Measurements from ENCODE around the gene NPR3.
A peak's percentile ranks its signal among the peaks of the same experiment; 100 is the strongest.

The NPR3 gene

GRCh38 chr5:32711362-32711680, 200 bp downstream of the NPR3 start:
- TF ChIP-seq CTCF (conservative IDR thresholded peaks at IDR 0.05; ENCODE audit: low read depth, low read length): no peak
- H3K4me3 ChIP-seq (ENCODE audit: low read length): peak overlapping the region; percentile 52
- DNase-seq (ENCODE audit: low read depth): no peak

GRCh38 chr5:32711681-32712480, 760 bp downstream of the NPR3 start:
- peak overlapping the region; percentile 52 for H3K4me3 ChIP-seq (ENCODE audit: low read length)
- no peak for DNase-seq (ENCODE audit: low read depth)
- no peak for TF ChIP-seq CTCF (conservative IDR thresholded peaks at IDR 0.05; ENCODE audit: low read depth, low read length)

- peak; percentile 26 for TF ChIP-seq CTCF (conservative IDR thresholded peaks at IDR 0.05; ENCODE audit: low read depth, low read length)
- DNase-seq (ENCODE audit: low read depth): no peak
- H3K4me3 ChIP-seq (ENCODE audit: low read length): peak overlapping the region; percentile 52
Observed at GRCh38 chr5:32712481-32713360, 1.6 kb downstream of the NPR3 start.

- DNase-seq (ENCODE audit: low read depth): no peak
- peak overlapping the region; percentile 52 for H3K4me3 ChIP-seq (ENCODE audit: low read length)
- TF ChIP-seq CTCF (conservative IDR thresholded peaks at IDR 0.05; ENCODE audit: low read depth, low read length): no peak
Observed at GRCh38 chr5:32713361-32713769, 2.2 kb downstream of the NPR3 start.

- no peak for DNase-seq (ENCODE audit: low read depth)
- H3K4me3 ChIP-seq (ENCODE audit: low read length): peak overlapping the region; percentile 52
- TF ChIP-seq CTCF (conservative IDR thresholded peaks at IDR 0.05; ENCODE audit: low read depth, low read length): no peak
Observed at GRCh38 chr5:32713770-32714381, 2.8 kb downstream of the NPR3 start.

GRCh38 chr5:32714836-32715235, 3.7 kb downstream of the NPR3 start:
- DNase-seq (ENCODE audit: low read depth): no peak
- H3K4me3 ChIP-seq (ENCODE audit: low read length): no peak overlapping the region
- TF ChIP-seq CTCF (conservative IDR thresholded peaks at IDR 0.05; ENCODE audit: low read depth, low read length): no peak
